ENCODE measurements around the gene ADPRHL1.
A peak's percentile ranks its signal among the peaks of the same experiment; 100 is the strongest.

ADPRHL1 gene

GRCh38 chr13:113465300-113465699, 12.0 kb upstream of the ADPRHL1 start:
- no peak for DNase-seq
- Histone ChIP-seq H2BK12ac (ENCODE audit: low read length) (no peak overlapping the region), H3K18ac (ENCODE audit: low read length) (no peak overlapping the region), H3K4ac (ENCODE audit: low read depth, low read length) (no peak overlapping the region), H2BK5ac (ENCODE audit: low read depth, low read length, poor library complexity) (no peak overlapping the region), H2BK120ac (ENCODE audit: insufficient read depth, low read length, poor library complexity) (no peak overlapping the region), H2AFZ (ENCODE audit: insufficient read depth, low read length, poor library complexity) (no peak overlapping the region), H3K14ac (ENCODE audit: low read length) (no peak overlapping the region), H3K36me3 (ENCODE audit: control insufficient read depth in 1 of 2, insufficient read depth in 2 of 2, low read length in 2 of 2) (peaks cover 15 to 21% of the 10 kb centered on the region in 2 experiments), H3K9me3 (ENCODE audit: insufficient read depth, low read depth, low read length) (no peaks in the 10 kb centered on the region), H3K23ac (ENCODE audit: low read length) (no peak overlapping the region), H3K9ac (ENCODE audit: low read length) (no peak overlapping the region), H4K12ac (ENCODE audit: low read depth, low read length) (no peak overlapping the region), H3K4me3 (ENCODE audit: low read depth, low read length) (no peak overlapping the region), H4K8ac (ENCODE audit: low read depth, low read length) (no peak overlapping the region), H3K4me1 (ENCODE audit: control insufficient read depth in 1 of 2, insufficient read depth in 2 of 2, low read length in 2 of 2) (peaks cover 6 to 7% of the 10 kb centered on the region in 2 experiments), H4K91ac (ENCODE audit: low read depth, low read length) (no peak overlapping the region), H3K4me2 (ENCODE audit: low read length) (no peak overlapping the region), H3K79me1 (ENCODE audit: low read length) (peaks cover 6% of the 10 kb centered on the region), H2AK5ac (ENCODE audit: low read length) (no peak overlapping the region), H3K27ac (ENCODE audit: low read depth, low read length) (no peak overlapping the region), H3K27me3 (ENCODE audit: insufficient read depth, low read length) (no peaks in the 10 kb centered on the region), H3K79me2 (ENCODE audit: control insufficient read depth, insufficient read depth, low read length, poor library complexity) (no peaks in the 10 kb centered on the region)
- WGBS (ENCODE audit: extremely low coverage, insufficient coverage, insufficient read length), result no CpG with 5 or more reads among the region's 4 CpGs

GRCh38 chr13:113464476-113464875, 11.2 kb upstream of the ADPRHL1 start:
- Histone ChIP-seq H3K79me1 (ENCODE audit: low read length) (peaks cover 6% of the 10 kb centered on the region), H3K9ac (ENCODE audit: low read length) (no peak overlapping the region), H3K4me1 (ENCODE audit: control insufficient read depth in 1 of 2, insufficient read depth in 2 of 2, low read length in 2 of 2) (peaks cover 5 to 6% of the 10 kb centered on the region in 2 experiments), H3K4ac (ENCODE audit: low read depth, low read length) (no peak overlapping the region), H3K23ac (ENCODE audit: low read length) (no peak overlapping the region), H2BK12ac (ENCODE audit: low read length) (no peak overlapping the region), H3K27ac (ENCODE audit: low read depth, low read length) (no peak overlapping the region), H4K12ac (ENCODE audit: low read depth, low read length) (no peak overlapping the region), H2AFZ (ENCODE audit: insufficient read depth, low read length, poor library complexity) (no peak overlapping the region), H4K8ac (ENCODE audit: low read depth, low read length) (no peak overlapping the region), H4K91ac (ENCODE audit: low read depth, low read length) (no peak overlapping the region), H2AK5ac (ENCODE audit: low read length) (no peak overlapping the region), H3K18ac (ENCODE audit: low read length) (peak overlapping the region; percentile 68), H3K36me3 (ENCODE audit: control insufficient read depth in 1 of 2, insufficient read depth in 2 of 2, low read length in 2 of 2) (peaks cover 23 to 29% of the 10 kb centered on the region in 2 experiments), H2BK120ac (ENCODE audit: insufficient read depth, low read length, poor library complexity) (no peak overlapping the region), H3K4me2 (ENCODE audit: low read length) (no peak overlapping the region), H2BK5ac (ENCODE audit: low read depth, low read length, poor library complexity) (no peak overlapping the region), H3K4me3 (ENCODE audit: low read depth, low read length) (peak overlapping the region; percentile 43), H3K14ac (ENCODE audit: low read length) (no peak overlapping the region), H3K27me3 (ENCODE audit: insufficient read depth, low read length) (no peaks in the 10 kb centered on the region), H3K9me3 (ENCODE audit: insufficient read depth, low read depth, low read length) (no peaks in the 10 kb centered on the region), H3K79me2 (ENCODE audit: control insufficient read depth, insufficient read depth, low read length, poor library complexity) (no peaks in the 10 kb centered on the region)
- no peak for DNase-seq
- no CpG with 5 or more reads among the region's 16 CpGs for WGBS (ENCODE audit: extremely low coverage, insufficient coverage, insufficient read length)

DNA sequence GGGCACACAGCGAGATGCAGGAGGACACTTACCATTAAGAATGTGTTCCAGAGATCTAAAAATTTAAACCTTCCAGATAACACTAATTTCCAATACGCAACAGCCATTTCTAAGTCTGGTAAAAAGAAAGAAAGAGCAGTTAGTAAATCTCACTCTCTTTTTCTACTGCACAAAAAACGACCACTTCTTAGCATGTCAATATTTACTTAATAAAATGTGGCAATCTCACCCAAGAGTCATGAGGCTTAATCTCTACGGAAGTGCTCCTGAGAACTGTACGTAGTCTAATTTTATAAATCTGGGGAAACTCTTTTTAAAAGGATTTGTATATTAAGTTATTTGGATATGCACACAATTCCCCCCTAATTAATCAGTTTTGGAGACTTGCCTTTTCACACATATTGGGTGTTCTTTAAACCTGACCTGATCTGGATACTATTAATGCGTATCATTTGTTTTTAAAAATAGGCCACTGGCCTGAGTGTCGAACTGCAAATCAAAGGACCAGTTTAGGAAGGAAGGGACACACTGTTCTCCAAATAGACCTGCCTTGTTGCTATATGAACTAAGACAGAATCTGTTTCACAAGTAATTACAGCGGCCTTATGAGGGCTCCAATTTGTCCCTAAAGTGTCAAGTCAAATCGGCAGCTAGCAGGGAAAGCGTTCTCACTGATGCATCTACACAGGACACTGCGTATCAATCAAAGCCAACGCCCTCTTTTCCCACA, 7.9 kb upstream of the ADPRHL1 start:
- Histone ChIP-seq H3K36me3 (ENCODE audit: control insufficient read depth in 1 of 2, insufficient read depth in 2 of 2, low read length in 2 of 2) (peaks cover 40 to 48% of the 10 kb centered on the region in 2 experiments), H3K27me3 (ENCODE audit: insufficient read depth, low read length) (no peaks in the 10 kb centered on the region), H3K4ac (ENCODE audit: low read depth, low read length) (no peak overlapping the region), H4K91ac (ENCODE audit: low read depth, low read length) (no peak overlapping the region), H3K9ac (ENCODE audit: low read length) (no peak overlapping the region), H4K12ac (ENCODE audit: low read depth, low read length) (no peak overlapping the region), H3K79me1 (ENCODE audit: low read length) (no peaks in the 10 kb centered on the region), H3K14ac (ENCODE audit: low read length) (no peak overlapping the region), H2AK5ac (ENCODE audit: low read length) (no peak overlapping the region), H3K79me2 (ENCODE audit: control insufficient read depth, insufficient read depth, low read length, poor library complexity) (no peaks in the 10 kb centered on the region), H2AFZ (ENCODE audit: insufficient read depth, low read length, poor library complexity) (no peak overlapping the region), H3K4me1 (ENCODE audit: control insufficient read depth in 1 of 2, insufficient read depth in 2 of 2, low read length in 2 of 2) (no peaks in the 10 kb centered on the region), H3K18ac (ENCODE audit: low read length) (no peak overlapping the region), H3K9me3 (ENCODE audit: insufficient read depth, low read depth, low read length) (no peaks in the 10 kb centered on the region), H3K27ac (ENCODE audit: low read depth, low read length) (no peak overlapping the region), H2BK12ac (ENCODE audit: low read length) (no peak overlapping the region), H3K4me2 (ENCODE audit: low read length) (no peak overlapping the region), H2BK5ac (ENCODE audit: low read depth, low read length, poor library complexity) (no peak overlapping the region), H3K4me3 (ENCODE audit: low read depth, low read length) (no peak overlapping the region), H2BK120ac (ENCODE audit: insufficient read depth, low read length, poor library complexity) (no peak overlapping the region), H3K23ac (ENCODE audit: low read length) (no peak overlapping the region), H4K8ac (ENCODE audit: low read depth, low read length) (no peak overlapping the region)
- DNase-seq, result no peak
- no CpG with 5 or more reads among the region's 12 CpGs for WGBS (ENCODE audit: extremely low coverage, insufficient coverage, insufficient read length)

GRCh38 chr13:113460599-113460998, 7.3 kb upstream of the ADPRHL1 start:
- Histone ChIP-seq H3K27ac (ENCODE audit: low read depth, low read length) (no peak overlapping the region), H3K18ac (ENCODE audit: low read length) (no peak overlapping the region), H2BK120ac (ENCODE audit: insufficient read depth, low read length, poor library complexity) (no peak overlapping the region), H3K14ac (ENCODE audit: low read length) (no peak overlapping the region), H2AK5ac (ENCODE audit: low read length) (no peak overlapping the region), H4K8ac (ENCODE audit: low read depth, low read length) (no peak overlapping the region), H3K79me2 (ENCODE audit: control insufficient read depth, insufficient read depth, low read length, poor library complexity) (no peaks in the 10 kb centered on the region), H4K91ac (ENCODE audit: low read depth, low read length) (no peak overlapping the region), H3K9me3 (ENCODE audit: insufficient read depth, low read depth, low read length) (no peaks in the 10 kb centered on the region), H2AFZ (ENCODE audit: insufficient read depth, low read length, poor library complexity) (no peak overlapping the region), H3K4me3 (ENCODE audit: low read depth, low read length) (no peak overlapping the region), H3K36me3 (ENCODE audit: control insufficient read depth in 1 of 2, insufficient read depth in 2 of 2, low read length in 2 of 2) (peaks cover 38 to 47% of the 10 kb centered on the region in 2 experiments), H3K4me1 (ENCODE audit: control insufficient read depth in 1 of 2, insufficient read depth in 2 of 2, low read length in 2 of 2) (no peaks in the 10 kb centered on the region), H3K9ac (ENCODE audit: low read length) (no peak overlapping the region), H3K4ac (ENCODE audit: low read depth, low read length) (no peak overlapping the region), H2BK5ac (ENCODE audit: low read depth, low read length, poor library complexity) (no peak overlapping the region), H3K27me3 (ENCODE audit: insufficient read depth, low read length) (no peaks in the 10 kb centered on the region), H3K23ac (ENCODE audit: low read length) (no peak overlapping the region), H2BK12ac (ENCODE audit: low read length) (no peak overlapping the region), H3K4me2 (ENCODE audit: low read length) (no peak overlapping the region), H3K79me1 (ENCODE audit: low read length) (no peaks in the 10 kb centered on the region), H4K12ac (ENCODE audit: low read depth, low read length) (no peak overlapping the region)
- DNase-seq, result no peak
- WGBS (ENCODE audit: extremely low coverage, insufficient coverage, insufficient read length), result no CpG with 5 or more reads among the region's 14 CpGs

Data from trophoblast cell (in vitro differentiated cells and primary cell).